ENCODE measurements around the gene ICOSLG.
A peak's percentile ranks its signal among the peaks of the same experiment; 100 is the strongest.
"Not testable (repeated sequence)": the region's sequence is repeated elsewhere in the genome, so short reads cannot be mapped to it uniquely, and the experiment has no call there.

The ICOSLG gene, protein sequence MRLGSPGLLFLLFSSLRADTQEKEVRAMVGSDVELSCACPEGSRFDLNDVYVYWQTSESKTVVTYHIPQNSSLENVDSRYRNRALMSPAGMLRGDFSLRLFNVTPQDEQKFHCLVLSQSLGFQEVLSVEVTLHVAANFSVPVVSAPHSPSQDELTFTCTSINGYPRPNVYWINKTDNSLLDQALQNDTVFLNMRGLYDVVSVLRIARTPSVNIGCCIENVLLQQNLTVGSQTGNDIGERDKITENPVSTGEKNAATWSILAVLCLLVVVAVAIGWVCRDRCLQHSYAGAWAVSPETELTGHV

DNA sequence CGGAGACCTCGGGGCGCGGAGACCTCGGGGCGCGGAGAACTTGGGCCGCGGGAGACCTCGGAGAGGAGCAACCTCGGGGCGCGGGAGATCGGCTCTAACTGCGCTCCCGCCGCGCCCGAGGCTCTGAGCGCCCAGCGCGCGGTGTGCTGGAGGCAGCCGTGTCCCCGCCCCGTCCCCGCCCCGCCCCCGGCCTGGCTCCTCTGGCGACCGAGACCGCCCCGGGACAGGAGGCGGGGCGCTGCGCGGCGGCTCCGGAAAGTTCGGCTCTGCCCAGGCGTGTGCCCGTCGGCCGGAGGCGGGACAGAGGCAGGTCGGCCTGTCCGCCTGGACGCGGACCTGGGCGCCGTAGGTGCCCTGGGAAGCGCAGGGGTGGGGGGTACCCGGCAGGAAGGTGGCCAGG, at the start of gene ICOSLG:
ICOSLG (minus strand) TSS at position 102 of the 400 bp plus-strand sequence. CDS start 126 bp downstream, outside the sequence.
- DNase-seq (ENCODE audit: low read depth, low spot score), result not testable (repeated sequence)

DNA sequence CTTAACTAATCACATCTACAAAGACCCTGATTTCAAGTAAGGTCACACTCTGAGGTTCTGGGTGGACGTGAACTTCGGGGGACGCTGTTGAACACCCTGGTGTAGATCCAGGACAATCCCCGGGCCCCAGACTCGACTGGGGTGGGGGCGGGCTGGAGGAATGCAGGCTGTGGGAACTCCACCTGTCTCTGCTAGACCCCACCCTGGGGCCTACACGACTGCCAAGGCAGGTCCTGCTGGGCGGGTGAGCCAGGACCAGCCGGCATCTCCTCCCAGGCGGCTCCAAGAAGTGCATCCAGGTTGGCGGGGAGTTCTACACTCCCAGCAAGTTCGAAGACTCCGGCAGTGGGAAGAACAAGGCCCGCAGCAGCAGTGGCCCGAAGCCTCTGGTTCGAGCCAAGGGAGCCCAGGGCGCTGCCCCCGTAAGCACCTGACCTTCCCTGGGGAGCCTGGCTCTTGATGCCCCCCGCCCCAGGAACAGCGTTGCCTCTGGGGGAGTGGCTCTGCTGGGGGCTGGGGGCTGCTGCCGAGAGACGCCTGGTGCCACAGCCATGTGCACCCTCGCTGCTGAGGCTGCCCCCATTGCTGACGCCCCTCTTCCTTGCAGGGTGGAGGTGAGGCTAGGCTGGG, 48.8 kb upstream of the ICOSLG start:
- no peak for DNase-seq (ENCODE audit: low read depth, low spot score)

DNA sequence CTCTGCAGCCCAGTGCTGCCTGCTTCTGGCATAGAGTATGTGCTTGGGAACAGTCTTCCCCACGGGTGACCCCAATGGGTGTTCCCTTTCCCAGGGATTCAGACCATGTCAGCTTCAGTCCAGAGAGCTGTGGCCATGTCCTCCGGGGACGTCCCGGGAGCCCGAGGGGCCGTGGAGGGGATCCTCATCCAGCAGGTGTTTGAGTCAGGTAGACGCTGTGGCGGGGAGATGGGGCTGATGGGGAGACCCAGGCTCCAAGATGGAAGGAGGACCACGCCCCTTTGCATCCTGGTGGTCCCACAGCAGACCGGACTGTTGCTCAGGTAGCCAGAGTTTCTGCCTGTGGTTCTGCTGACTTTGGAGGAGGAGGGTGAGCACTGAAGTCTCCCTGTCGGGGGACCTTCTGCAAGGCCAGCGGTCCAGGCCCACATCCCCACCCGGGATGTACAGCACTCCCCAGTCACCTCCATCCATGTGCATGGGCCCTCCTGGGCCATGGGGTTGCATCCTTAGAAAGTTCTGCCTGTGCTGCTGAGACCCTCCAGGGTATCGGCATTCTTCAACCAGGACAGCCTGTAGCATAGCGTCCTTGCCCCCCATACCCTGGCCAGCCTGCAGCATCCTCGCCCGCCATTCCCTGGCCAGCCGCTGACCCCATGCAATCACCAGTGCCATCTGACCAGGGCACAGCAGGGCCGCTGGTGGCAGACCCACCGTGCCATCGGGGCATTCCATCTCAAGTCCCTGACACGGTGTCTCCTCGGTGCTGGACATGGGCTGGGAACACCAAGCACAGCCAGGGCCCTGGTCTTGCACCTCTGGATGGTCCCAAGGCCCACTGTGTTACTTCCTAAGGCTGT, 47.7 kb upstream of the ICOSLG start:
- no peak for DNase-seq (ENCODE audit: low read depth, low spot score)

DNA sequence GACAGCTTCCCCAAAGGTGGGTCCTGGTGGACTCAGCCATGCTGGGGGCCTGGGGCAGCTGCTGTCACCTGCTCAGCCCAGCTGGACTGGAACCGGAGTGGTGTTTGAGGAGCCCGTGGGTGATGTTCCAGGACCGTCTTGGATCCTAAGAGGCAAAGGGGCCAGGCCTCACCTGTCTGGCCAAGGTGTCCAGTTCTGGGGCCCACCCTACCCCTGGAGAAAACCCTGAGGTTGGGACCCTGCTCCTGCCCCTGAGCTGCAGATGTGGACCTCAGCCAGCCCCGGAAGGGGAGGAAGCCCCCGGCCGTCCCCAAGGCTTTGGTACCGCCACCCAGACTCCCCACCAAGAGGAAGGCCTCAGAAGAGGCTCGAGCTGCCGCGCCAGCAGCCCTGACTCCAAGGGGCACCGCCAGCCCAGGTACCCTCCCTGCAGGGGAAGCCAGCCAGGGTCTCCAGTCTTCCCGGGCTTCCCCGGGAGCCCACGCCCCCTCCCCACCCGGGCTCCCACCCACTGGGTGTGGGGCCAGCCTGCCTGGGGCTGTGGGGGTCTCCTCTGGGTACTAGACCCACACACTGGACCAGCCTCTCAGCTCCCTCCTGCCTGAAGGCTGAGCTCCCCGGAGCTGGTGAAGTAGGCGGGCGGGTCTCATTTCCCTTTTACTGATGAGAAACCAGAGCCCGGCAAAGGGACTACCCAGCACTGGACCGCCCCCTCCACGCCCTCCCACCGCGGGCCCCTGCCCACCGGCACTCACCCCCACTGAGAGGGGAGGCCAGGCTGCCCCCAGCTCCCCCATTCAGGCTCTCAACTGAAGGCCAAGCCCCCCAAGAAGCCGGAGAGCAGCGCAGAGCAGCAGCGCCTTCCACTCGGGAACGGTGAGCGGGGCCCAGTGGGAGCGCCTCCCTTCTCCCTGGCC, 46.2 kb upstream of the ICOSLG start:
- no peak for DNase-seq (ENCODE audit: low read depth, low spot score)

- no peak for DNase-seq (ENCODE audit: low read depth, low spot score)
Measured at GRCh38 chr21:44286086-44286715, 45.5 kb upstream of the ICOSLG start.

GRCh38 chr21:44285138-44285992, 44.6 kb upstream of the ICOSLG start, which contains the start of gene AIRE:
Gene AIRE (plus strand): TSS chr21:44285876. CDS start chr21:44286007, 131 bp downstream.
- peak; percentile 51 for DNase-seq (ENCODE audit: low read depth, low spot score)

- no peak for DNase-seq (ENCODE audit: low read depth, low spot score)
Measured at GRCh38 chr21:44283948-44284347, 43.2 kb upstream of the ICOSLG start.

GRCh38 chr21:44283211-44283785, 42.6 kb upstream of the ICOSLG start:
- not testable (repeated sequence) for DNase-seq (ENCODE audit: low read depth, low spot score)

- DNase-seq (ENCODE audit: low read depth, low spot score), result no peak
Measured at GRCh38 chr21:44282370-44282769, 41.6 kb upstream of the ICOSLG start.

GRCh38 chr21:44281801-44282200, 41.1 kb upstream of the ICOSLG start:
- no peak for DNase-seq (ENCODE audit: low read depth, low spot score)

- no peak for DNase-seq (ENCODE audit: low read depth, low spot score)
Measured at GRCh38 chr21:44279354-44280260, 38.9 kb upstream of the ICOSLG start.

DNA sequence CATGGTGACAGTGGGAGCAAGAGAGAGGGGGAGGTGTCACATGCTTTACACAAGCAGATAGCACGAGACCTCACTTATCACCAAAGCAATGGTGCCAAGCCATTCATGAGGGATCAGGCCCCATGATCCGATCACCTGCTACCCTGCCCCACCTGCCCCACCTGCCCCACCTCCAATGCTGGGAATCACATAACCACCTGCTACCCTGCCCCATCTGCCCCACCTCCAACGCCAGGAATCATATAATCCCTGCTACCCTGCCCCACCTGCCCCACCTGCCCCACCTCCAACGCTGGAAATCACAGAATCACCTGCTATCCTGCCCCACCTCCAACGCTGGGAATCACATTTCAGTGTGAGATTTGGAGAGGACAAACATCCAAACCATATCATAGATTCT, 34.3 kb upstream of the ICOSLG start:
- DNase-seq (ENCODE audit: low read depth, low spot score), result no peak

DNA sequence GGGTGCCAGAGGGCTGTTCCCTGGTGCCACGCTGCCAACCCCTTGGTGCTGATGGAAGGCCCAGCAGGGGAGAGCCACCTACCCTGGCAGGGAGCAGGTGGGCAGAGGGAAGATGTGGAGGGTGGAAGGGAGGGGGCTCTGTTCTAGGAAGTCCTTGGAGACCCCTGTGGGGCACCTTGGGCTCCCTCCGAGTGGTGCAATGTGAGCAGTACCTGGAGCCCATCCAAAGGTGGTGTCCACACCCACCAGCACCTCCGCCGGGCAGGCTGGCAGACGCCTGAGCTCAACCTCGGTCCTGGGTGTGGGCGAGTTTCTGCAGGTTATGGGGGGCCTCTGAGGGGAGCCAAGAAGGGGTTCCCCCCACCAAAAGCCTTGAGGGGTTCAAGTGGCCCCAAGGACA, 32.3 kb upstream of the ICOSLG start:
- no peak for DNase-seq (ENCODE audit: low read depth, low spot score)

GRCh38 chr21:44272284-44272858, 31.6 kb upstream of the ICOSLG start:
- DNase-seq (ENCODE audit: low read depth, low spot score), result no peak

DNA sequence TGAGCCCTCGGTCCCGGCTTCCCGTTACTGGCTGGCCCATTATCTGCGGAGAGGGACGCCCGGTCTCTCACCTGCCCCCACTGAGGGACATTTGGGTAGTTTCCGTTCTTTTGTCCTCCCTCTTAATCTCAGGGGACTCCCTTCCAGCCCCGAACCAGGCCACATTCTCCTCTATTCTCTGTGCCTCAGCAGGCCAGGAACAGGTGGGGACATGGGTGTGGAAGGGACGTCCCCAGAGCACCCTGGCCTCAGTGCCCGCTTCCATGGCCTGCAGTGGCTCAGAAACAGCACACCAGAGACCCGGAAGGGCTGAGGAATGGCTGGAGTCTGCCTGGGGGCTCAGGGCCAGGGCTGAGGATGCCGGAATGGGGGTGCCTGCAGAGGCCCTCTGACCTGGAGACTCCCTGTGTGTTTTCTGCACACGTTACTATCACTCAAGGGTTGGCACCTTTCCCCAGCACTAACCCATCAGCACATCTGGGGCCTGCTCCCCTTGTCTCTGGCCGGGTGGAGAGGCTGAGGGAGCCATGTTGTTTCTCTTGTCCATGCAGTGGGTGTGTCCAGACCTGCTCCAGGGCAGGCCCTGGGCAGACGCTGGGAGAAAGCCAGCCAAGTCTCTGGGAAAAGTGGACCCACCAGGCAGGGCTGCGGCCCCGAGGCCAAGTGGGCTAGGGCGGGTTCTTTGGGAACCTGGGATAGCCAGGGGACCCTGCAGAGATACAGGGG, 31.0 kb upstream of the ICOSLG start:
- no peak for DNase-seq (ENCODE audit: low read depth, low spot score)

DNA sequence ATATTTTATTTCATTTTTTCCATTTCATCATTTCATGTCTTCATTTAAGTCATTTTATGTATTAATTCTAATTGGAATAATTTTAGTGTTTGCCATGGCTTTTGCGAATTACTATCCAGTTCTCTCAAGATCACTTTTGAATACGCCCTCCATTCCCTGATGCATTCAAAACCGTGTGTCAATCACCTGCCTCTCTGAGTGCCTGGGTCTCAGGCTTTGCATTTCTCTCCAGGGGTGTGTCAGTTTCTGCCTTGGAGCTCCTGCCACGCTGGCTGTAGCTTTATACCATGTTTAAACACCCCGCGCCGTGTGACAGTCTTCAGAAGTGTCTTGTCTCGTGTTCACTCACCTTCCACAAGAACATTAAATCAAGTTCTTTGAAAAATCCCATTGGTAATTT, 28.3 kb upstream of the ICOSLG start:
- DNase-seq (ENCODE audit: low read depth, low spot score), result no peak

- no peak for DNase-seq (ENCODE audit: low read depth, low spot score)
Measured at GRCh38 chr21:44267655-44268142, 27.0 kb upstream of the ICOSLG start.

Measured in astrocyte of the hippocampus (primary cell).